Activated CD8-positive, alpha-beta memory T cell treated with anti-CD3 and anti-CD28 coated beads for 1 hour (primary cell): Measurements from ENCODE around the gene INSIG1.

Source experiments
- DNase-seq, 2 donors: peaks; one replicate each; pipeline ENCODE4 v3.0.0-alpha.2; 2020; ENCODE audit warnings: low read depth in 1 of 2; ENCODE audit errors: extremely low read depth in 1 of 2

INSIG1 gene

DNA sequence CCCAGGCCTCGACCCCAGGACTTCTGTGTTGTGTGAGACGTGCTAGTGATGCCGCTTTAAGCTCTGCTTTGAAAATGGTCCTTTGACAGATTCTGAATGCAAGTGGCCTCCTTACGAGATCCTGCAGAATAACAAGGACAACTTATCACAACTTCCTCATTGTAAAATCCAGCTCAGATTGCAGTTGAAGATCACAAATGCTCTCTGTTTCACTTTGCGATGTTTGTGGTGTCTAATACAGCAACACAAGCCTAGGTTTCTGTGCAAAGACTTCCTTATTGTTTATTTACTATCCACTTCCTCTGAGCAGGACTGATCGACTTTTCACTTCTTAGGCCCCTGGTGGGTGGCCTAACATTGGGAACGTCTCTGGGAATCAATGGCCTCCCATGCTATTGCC is 31.7 kb upstream of the INSIG1 start:
- DNase-seq, result no peak

- no peak for DNase-seq
These were observed 31.2 kb upstream of the INSIG1 start for GRCh38 chr7:155266440-155266839.

DNA sequence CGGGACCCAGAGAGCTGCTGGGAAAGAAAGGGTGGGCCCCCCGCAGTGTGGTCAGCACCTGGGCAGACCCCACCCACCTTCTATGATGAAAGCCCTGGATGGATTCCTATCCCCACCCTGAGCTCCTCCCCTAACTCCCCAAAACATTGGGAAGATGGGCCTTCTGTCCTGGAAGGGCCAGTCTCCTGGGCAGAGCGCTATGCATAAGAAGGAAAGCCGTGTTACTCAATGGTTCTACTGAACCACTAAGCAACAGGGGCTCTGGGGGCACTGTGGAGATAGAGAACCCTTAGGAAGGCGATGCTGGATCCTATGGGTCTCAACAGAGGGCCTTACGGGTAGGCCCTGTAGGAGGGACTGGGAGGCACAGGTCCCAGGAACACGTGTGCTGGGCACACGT is 30.7 kb upstream of the INSIG1 start:
- DNase-seq, result no peak

DNA sequence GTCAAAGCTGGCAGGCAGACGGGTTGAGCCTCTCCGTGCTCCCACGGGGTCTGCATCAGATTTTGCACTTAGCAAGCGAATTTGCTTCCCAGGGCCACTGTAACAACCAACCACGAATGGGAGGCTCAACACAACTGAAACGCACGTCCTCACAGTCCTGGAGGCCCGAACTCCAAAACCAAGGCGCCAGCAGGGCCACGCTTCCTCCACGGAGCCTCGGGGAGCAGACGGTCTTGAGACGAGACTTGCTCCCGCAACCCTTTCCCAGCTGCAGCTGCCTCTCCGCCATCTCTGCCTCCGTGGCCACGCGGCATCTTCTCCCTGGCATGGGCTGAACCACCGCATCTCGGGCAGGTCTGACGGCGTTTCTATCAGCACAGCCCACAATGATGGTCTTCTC is 30.2 kb upstream of the INSIG1 start:
- DNase-seq, result no peak

GRCh38 chr7:155268211-155268610 is 29.5 kb upstream of the INSIG1 start:
- DNase-seq, result no peak

DNA sequence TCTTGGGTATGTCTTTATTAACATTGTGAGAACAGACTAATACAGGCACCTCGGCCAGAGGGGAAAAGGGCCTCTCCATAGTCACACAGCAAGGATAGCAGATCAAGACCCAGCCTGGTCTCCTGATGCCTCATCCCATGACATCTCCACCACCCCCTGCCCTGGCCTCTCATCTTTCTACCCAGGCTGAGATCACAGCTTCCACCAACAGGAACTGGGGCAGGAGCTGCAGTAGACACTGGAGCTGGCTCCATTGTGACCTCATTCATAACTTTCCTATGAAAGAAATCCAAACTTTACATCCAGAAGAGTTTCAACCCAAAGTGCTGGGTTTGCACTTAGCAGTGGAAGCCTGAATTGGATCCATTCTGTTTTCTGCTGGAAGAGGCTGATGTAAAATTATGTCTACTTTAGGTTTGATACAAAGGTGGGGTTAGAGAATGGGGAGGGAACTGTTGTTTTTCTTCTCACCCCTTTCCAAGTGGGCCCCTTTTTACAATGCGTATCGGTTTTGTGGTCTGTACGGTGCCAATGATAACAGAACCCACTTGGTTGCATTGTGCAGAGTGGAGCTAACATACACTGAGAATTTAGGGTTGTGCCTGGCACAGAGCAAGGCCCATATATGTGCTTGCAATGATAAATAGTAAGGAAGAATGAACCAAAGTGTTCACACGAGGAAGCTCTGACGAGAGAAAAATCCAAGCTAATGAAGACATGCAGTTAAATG is 28.6 kb upstream of the INSIG1 start:
- no peak for DNase-seq

- DNase-seq, result no peak
These were observed 27.7 kb upstream of the INSIG1 start for GRCh38 chr7:155269766-155270585.

DNA sequence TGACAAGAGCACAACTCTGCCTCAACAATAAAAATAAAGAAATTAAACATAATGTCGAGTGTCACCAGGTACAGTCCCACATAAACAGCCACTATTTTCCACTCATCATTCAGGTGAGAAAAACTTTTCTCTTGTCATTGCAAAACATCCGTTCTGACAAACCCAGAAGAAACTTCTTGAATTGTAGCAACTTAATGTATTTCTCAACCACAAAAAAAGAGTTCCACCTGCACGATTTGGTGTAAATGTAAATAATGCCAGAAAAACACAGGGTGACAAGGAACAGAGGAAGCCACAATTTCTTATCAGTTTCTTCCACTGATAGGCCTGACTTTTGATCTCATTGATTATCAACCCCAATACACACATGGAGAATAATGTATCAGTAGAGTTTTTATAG is 26.8 kb upstream of the INSIG1 start:
- DNase-seq, result no peak

- DNase-seq, result no peak
These were observed 22.9 kb upstream of the INSIG1 start for GRCh38 chr7:155274633-155275355.

DNA sequence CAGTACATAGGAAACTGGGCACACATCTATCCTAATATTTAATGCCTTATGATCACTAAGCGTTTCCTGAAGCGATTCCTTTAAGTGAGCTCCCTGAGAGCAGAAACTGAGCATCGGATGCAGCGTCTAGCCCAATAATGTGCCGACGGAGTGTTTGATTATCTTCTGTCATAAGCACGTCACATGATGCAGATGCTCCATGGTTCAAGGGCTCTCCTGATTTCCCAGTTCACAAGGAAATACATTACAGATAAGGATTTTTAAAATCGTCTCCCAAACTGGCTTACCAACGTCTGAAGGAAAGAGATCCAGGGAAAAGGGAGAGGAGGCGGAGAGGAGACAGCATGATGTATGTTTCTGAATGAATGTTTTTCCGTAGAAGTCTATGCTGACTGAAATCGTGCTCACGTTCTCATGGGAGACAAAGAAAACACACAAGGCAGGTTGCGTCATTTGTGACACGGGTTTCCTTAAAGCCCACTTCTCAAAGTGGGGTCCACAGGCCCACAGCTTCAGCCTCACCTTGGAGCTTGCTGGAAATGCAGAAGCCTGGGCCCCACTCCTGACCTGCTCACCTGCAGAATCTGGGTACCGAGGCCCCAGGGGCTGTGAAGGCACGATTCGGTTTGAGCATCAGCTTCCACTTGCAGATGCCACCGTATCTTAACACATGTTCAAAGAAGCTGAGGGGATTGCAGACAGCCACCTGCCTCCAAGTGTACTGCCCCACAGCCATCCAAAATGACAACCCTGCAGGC is 21.5 kb upstream of the INSIG1 start:
- DNase-seq, result no peak

DNA sequence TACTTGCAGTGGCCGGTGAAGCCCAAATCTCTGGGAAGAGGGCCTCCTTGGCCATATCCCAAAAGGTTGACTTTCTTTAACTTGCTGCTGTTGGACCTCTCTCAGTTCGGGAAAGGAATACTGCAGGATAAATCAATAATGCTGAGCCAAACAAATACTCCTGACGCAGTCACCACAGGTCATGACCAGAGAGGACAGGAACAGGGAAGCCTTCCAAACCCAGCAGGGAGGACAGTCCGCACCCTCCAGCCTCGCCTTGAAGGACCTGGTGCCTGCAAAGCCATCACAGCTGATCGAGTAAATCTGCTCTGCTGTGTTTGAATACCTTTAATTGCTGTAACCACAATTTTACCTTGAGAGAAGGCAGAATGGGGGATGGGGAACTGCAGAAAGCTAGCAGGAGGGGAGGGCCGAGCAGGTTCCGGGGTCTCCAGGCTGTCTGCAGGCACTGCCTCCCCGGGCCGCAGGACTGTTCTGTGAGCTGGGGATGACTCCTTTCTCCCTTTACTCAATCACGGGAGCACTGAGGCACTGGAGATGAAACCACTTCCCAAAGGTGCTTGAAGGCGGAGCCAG is 20.8 kb upstream of the INSIG1 start:
- DNase-seq, result no peak

DNA sequence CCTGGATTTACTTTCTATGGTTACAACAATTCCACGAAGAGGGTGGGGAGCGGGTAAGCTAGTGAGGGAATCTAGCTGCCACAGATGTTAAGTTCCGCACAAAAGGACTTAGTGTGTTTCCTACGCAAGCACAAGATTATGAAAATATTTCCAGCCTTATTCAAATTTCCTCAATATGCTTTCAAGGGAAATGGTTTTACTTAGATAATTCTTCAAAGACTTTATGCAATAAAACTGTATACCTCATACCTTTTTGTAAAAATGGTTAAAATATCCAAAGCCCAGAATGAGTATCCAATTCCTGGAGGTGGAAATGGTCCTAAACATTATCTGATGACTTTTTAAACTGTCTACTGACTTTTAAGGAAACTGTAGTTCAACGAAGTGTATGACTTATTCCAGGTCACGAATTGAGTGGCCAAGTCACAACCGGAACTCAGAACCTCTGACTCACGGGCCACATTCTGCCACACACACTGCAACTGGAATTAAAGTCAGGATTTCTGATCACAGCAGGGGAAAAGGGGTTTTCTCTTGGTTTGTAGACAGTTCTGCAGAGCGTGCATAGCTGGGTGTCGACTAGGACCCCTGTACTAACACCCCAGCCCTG is 20.2 kb upstream of the INSIG1 start:
- no peak for DNase-seq

- no peak for DNase-seq
These were observed 18.8 kb upstream of the INSIG1 start for GRCh38 chr7:155278921-155279320.

GRCh38 chr7:155279787-155280445 is 17.8 kb upstream of the INSIG1 start:
- no peak for DNase-seq

DNA sequence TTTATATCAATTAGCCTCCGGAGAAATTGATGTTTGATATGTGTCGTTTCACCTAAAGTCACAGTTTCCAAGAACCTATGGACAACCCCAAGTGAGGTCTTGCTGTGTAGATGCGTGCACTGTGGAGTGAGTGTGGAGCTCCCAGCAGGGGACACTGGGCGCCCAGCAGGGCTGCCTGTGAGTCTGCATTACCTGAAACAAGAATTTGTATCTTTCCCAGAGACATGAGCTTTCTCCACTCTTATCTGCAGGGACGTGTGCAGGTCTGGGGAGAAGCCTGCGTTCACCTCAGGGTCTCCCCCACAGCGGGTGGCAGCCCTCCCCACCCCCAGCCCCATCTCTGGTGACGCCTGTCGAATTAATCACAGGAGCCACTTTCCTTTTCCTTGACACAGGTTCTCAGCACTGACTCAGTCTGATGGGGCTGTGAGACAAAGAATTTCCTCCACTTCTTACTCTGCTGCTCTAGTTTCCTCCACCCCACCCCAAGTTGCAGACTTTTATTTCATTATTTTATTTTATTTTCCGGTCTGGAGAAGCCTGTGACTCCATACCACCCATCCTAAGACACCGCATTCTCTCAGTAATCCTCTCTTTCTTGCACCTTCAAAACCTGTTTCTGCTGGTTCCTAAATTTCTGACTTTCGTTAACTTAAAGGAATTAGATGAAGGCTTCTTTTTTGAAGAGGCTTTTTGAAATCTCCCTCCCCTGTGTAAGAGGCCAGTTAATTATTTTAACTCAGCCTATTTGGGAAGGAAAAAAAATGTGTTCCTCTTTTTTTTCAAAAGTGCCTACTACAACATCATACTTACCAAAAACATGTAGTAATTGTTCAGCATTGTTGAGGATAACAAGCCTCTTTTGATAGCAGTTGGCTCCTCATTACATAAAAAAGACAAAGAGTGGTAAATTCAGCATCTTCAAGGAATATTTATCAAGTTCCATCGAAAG is 17.0 kb upstream of the INSIG1 start:
- no peak for DNase-seq

DNA sequence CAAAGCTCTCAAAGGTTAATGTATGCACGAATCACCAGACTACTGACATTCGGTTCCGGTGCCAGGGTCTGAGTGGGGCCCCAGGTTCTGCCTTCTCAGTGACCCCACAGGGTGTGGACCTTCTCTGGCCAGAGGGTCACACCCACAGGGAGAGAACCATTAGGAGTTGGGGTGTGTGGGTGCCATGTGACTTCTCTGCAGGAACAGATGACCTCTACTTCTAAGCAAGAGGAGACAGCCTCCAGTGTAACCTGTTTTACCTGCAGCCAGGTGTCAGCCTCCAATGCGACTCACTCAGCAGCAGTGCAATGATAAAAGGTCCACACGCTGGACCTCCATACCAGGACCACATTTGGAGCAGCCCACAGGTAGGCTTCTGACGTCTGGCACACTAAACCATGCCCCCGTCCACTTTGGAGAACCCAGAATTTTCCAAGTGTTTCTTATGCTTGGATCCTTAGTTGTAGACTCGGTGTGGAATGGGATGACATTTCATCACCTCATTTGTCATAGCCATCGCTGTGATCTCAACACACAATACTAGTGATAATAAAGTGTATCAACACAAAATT is 16.2 kb upstream of the INSIG1 start:
- DNase-seq, result no peak

- no peak for DNase-seq
These were observed 15.0 kb upstream of the INSIG1 start for GRCh38 chr7:155282671-155283070.

GRCh38 chr7:155283565-155284194 is 14.0 kb upstream of the INSIG1 start:
- DNase-seq, result no peak
